Measurements from ENCODE around the gene AHSA1. TPM values are rescaled to one million over a fixed set of nuclear protein-coding genes. Genes with fewer than 3 reads are reported as not detected.

The AHSA1 gene
- polyA plus RNA-seq, 1 of the 3 experiments (the other 2 are of a cell fraction) = 366 TPM

DNA sequence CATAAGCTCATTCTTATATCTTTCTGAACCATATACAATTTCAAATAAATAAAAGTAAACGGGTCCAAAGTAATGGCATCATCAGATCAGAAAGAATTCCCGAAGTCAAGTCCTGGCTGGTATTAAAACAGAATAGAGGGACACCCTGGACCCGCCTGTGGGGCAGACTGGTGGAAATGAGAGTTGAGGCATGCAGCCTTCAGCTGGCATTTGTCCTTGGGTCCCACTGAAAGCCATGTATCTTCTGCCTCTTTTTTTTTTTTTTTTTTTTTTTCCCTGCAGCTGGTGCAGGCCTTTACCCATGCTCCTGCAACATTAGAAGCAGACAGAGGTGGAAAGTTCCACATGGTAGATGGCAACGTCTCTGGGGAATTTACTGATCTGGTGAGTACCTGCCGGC lies 9.9 kb downstream of the AHSA1 start:
- Histone ChIP-seq H2AFZ (ENCODE audit: low read depth) (no peak overlapping the region), H3K9me3 (no peaks in the 10 kb centered on the region), H4K20me1 (ENCODE audit: insufficient read depth) (no peaks in the 10 kb centered on the region), H3F3A (replicated peaks; ENCODE audit: insufficient read depth) (peaks cover 6% of the 10 kb centered on the region), H3K27ac (ENCODE audit: low read depth in 2 of 2, low read length in 1 of 2) (no peak overlapping the region), H3K36me3 (replicated peaks in 1 of 2; ENCODE audit: control insufficient read depth in 1 of 2, insufficient read depth in 2 of 2, low read length in 1 of 2) (peaks cover 55 to 58% of the 10 kb centered on the region in 2 experiments), H3K4me3 (ENCODE audit: low read depth in 2 of 2, low read length in 1 of 2) (no peak overlapping the region), H3K9ac (no peak overlapping the region), H3K4me2 (no peak overlapping the region), H3K27me3 (ENCODE audit: insufficient read depth) (no peaks in the 10 kb centered on the region), H3K4me1 (ENCODE audit: control insufficient read depth in 1 of 2, insufficient read depth in 2 of 2, low read depth in 1 of 2, low read length in 1 of 2) (no peaks in the 10 kb centered on the region), H3K79me2 (ENCODE audit: insufficient read depth) (no peaks in the 10 kb centered on the region), H3K9me2 (no peaks in the 10 kb centered on the region)
- no peak for TF ChIP-seq JUND (IDR thresholded peaks at IDR 0.05)
- TF ChIP-seq FOXJ3 (CRISPR knock-in tag; IDR thresholded peaks at IDR 0.05) = no peak
- no peak for TF ChIP-seq TCF12 (IDR thresholded peaks at IDR 0.05)
- ChIA-PET CTCF (interaction anchor here (1.0 to 2.5 kb wide), 3 partner anchors 8 to 1371 kb away, joined by 3 to 14 read pairs (median 6); no protein-coding TSS in a partner anchor), POLR2A (no interaction called here)
- no peak for DNase-seq
- WGBS (ENCODE audit: low lambda C conversion rate) = 84% methylated on average over 5 of the region's 5 CpGs

DNA sequence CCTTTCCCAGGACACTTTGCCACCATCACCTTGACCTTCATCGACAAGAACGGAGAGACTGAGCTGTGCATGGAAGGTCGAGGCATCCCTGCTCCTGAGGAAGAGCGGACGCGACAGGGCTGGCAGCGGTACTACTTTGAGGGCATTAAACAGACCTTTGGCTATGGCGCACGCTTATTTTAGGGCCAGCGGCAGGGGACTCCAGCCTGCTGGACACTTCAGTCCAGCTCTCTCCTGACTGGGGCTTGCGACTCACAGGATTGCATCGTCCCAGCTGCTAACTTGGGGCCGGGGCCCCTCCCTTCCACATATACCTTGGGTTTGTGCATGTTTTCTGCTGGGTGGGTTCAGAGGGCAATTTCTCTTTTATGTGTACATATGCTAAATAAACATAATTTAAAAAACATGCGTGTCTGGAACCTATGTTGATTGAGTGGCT lies 11.2 kb downstream of the AHSA1 start:
- no peak for TF ChIP-seq SIN3A (IDR thresholded peaks at IDR 0.05; ENCODE audit: borderline replicate concordance, low read depth, low read length)
- no peak for TF ChIP-seq RAD21 (IDR thresholded peaks at IDR 0.05; ENCODE audit: low read length)
- no peak for TF ChIP-seq MXI1 (IDR thresholded peaks at IDR 0.05; ENCODE audit: low read depth, low read length)
- no peak for TF ChIP-seq GABPA (IDR thresholded peaks at IDR 0.05; ENCODE audit: low read depth)
- no peak for TF ChIP-seq JUND (IDR thresholded peaks at IDR 0.05)
- no peak for TF ChIP-seq ELF1 (IDR thresholded peaks at IDR 0.05)
- TF ChIP-seq SMC3 (IDR thresholded peaks at IDR 0.05; ENCODE audit: low read depth, low read length) = no peak
- no peak for TF ChIP-seq FOXJ3 (CRISPR knock-in tag; IDR thresholded peaks at IDR 0.05)
- TF ChIP-seq FOXM1 (IDR thresholded peaks at IDR 0.05; ENCODE audit: low read depth) = no peak
- TF ChIP-seq CHD2 (IDR thresholded peaks at IDR 0.05; ENCODE audit: low read length, partially characterized antibody) = no peak
- TF ChIP-seq, protein P1, sequence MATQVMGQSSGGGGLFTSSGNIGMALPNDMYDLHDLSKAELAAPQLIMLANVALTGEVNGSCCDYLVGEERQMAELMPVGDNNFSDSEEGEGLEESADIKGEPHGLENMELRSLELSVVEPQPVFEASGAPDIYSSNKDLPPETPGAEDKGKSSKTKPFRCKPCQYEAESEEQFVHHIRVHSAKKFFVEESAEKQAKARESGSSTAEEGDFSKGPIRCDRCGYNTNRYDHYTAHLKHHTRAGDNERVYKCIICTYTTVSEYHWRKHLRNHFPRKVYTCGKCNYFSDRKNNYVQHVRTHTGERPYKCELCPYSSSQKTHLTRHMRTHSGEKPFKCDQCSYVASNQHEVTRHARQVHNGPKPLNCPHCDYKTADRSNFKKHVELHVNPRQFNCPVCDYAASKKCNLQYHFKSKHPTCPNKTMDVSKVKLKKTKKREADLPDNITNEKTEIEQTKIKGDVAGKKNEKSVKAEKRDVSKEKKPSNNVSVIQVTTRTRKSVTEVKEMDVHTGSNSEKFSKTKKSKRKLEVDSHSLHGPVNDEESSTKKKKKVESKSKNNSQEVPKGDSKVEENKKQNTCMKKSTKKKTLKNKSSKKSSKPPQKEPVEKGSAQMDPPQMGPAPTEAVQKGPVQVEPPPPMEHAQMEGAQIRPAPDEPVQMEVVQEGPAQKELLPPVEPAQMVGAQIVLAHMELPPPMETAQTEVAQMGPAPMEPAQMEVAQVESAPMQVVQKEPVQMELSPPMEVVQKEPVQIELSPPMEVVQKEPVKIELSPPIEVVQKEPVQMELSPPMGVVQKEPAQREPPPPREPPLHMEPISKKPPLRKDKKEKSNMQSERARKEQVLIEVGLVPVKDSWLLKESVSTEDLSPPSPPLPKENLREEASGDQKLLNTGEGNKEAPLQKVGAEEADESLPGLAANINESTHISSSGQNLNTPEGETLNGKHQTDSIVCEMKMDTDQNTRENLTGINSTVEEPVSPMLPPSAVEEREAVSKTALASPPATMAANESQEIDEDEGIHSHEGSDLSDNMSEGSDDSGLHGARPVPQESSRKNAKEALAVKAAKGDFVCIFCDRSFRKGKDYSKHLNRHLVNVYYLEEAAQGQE (IDR thresholded peaks at IDR 0.05; ENCODE audit: low read depth, low read length) = no peak
- TF ChIP-seq, protein P2, sequence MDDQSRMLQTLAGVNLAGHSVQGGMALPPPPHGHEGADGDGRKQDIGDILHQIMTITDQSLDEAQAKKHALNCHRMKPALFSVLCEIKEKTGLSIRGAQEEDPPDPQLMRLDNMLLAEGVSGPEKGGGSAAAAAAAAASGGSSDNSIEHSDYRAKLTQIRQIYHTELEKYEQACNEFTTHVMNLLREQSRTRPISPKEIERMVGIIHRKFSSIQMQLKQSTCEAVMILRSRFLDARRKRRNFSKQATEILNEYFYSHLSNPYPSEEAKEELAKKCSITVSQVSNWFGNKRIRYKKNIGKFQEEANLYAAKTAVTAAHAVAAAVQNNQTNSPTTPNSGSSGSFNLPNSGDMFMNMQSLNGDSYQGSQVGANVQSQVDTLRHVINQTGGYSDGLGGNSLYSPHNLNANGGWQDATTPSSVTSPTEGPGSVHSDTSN (IDR thresholded peaks at IDR 0.05) = no peak
- TF ChIP-seq, protein P3, sequence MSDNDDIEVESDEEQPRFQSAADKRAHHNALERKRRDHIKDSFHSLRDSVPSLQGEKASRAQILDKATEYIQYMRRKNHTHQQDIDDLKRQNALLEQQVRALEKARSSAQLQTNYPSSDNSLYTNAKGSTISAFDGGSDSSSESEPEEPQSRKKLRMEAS (IDR thresholded peaks at IDR 0.05; ENCODE audit: low read depth) = no peak
- no peak for TF ChIP-seq RFX5 (IDR thresholded peaks at IDR 0.05; ENCODE audit: low read length)
- TF ChIP-seq EZH2phosphoT487 (IDR thresholded peaks at IDR 0.05; ENCODE audit: borderline replicate concordance, low read depth) = no peak
- TF ChIP-seq, protein P4, sequence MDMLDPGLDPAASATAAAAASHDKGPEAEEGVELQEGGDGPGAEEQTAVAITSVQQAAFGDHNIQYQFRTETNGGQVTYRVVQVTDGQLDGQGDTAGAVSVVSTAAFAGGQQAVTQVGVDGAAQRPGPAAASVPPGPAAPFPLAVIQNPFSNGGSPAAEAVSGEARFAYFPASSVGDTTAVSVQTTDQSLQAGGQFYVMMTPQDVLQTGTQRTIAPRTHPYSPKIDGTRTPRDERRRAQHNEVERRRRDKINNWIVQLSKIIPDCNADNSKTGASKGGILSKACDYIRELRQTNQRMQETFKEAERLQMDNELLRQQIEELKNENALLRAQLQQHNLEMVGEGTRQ (IDR thresholded peaks at IDR 0.05; ENCODE audit: borderline replicate concordance, low read depth, low read length) = no peak
- POLR2A ChIA-PET = no interaction called here
- WGBS (ENCODE audit: low lambda C conversion rate) = 91% methylated on average over 14 of the region's 14 CpGs

More for the DNA sequence above, 11.2 kb downstream of the AHSA1 start:
- Histone ChIP-seq H3K27ac (ENCODE audit: low read depth in 2 of 2, low read length in 1 of 2) (no peak overlapping the region), H3K9ac (no peak overlapping the region), H3K27me3 (ENCODE audit: insufficient read depth) (no peaks in the 10 kb centered on the region), H3K9me2 (no peaks in the 10 kb centered on the region), H3K36me3 (replicated peaks in 1 of 2; ENCODE audit: control insufficient read depth in 1 of 2, insufficient read depth in 2 of 2, low read length in 1 of 2) (peaks cover 42 to 47% of the 10 kb centered on the region in 2 experiments), H3K79me2 (ENCODE audit: insufficient read depth) (no peaks in the 10 kb centered on the region), H3K4me2 (no peak overlapping the region), H3K4me3 (ENCODE audit: low read depth in 2 of 2, low read length in 1 of 2) (no peak overlapping the region), H3K9me3 (no peaks in the 10 kb centered on the region), H3F3A (replicated peaks; ENCODE audit: insufficient read depth) (peaks cover 6% of the 10 kb centered on the region), H2AFZ (ENCODE audit: low read depth) (no peak overlapping the region), H4K20me1 (ENCODE audit: insufficient read depth) (no peaks in the 10 kb centered on the region), H3K4me1 (ENCODE audit: control insufficient read depth in 1 of 2, insufficient read depth in 2 of 2, low read depth in 1 of 2, low read length in 1 of 2) (no peaks in the 10 kb centered on the region)
- no peak for DNase-seq
- CTCF ChIA-PET = interaction anchor here (3.5 kb wide), 1 partner anchor 10 kb away, joined by 15 read pairs; no protein-coding TSS in a partner anchor

Data from SK-N-SH (cell line).